ENCODE results near the gene EXOC3L4. TPM values are rescaled to one million over a fixed set of nuclear protein-coding genes. Genes with fewer than 3 reads are reported as not detected.

EXOC3L4 gene
- total and polyA plus RNA-seq, 2 donors from 2014 or later = 11.6 to 15.6 TPM

DNA sequence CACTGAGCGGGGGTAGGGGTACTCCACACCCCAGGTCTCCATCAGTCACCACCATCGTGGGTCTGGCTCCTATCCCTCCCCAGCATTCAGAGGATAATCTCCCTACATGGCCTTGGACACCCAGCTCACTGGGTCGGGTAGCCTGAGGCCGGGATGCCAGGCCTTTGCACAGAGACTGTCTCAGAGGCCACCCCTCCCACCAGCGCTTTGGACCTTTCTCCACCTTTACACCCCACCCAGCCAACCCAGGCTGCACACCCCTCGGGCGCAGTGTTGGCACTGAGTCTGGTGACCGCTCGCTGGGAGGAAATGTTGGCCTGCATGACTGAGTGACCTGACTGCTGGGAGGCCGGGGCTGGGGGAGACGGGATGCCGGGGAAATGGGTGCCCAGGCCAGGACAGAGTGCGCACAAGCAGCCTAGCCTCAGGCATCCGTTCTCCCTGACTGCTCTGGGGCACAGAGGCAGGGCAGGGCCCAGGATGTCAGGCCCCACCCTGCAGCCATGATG, 21.1 kb upstream of the EXOC3L4 start:
- peak overlapping the region; percentile 57 to 59 for H3K27ac ChIP-seq (ENCODE audit: low read depth in 2 of 2, low read length in 2 of 2)
- DNase-seq (peak in 3 of 5 donors; percentile 30 to 95 (median 46)), FAIRE-seq (no peak)
- peaks cover 0 to 21% (median 11%) of the 10 kb centered on the region in 3 donors for H3K4me1 ChIP-seq (ENCODE audit: control insufficient read depth in 2 of 3, insufficient read depth in 2 of 3, low read depth in 1 of 3, low read length in 3 of 3)
- no peaks in the 10 kb centered on the region for H3K27me3 ChIP-seq (ENCODE audit: control insufficient read depth, insufficient read depth, low read length)
- TF ChIP-seq CTCF (IDR thresholded peaks at IDR 0.05; ENCODE audit: borderline replicate concordance, extremely low read depth, insufficient read depth) = no peak
- no peak overlapping the region for H3K9ac ChIP-seq (ENCODE audit: low read length in 3 of 3)
- no peaks in the 10 kb centered on the region for H3K9me3 ChIP-seq (ENCODE audit: control insufficient read depth in 2 of 3, insufficient read depth in 1 of 3, low read length in 3 of 3)
- intact Hi-C loops (cut with DNase I) = no loop called here
- H3K36me3 ChIP-seq (ENCODE audit: control insufficient read depth in 2 of 3, insufficient read depth in 3 of 3, low read length in 3 of 3) = no peaks in the 10 kb centered on the region
- no peak overlapping the region for H3K4me3 ChIP-seq (ENCODE audit: low read length in 3 of 3)

DNA sequence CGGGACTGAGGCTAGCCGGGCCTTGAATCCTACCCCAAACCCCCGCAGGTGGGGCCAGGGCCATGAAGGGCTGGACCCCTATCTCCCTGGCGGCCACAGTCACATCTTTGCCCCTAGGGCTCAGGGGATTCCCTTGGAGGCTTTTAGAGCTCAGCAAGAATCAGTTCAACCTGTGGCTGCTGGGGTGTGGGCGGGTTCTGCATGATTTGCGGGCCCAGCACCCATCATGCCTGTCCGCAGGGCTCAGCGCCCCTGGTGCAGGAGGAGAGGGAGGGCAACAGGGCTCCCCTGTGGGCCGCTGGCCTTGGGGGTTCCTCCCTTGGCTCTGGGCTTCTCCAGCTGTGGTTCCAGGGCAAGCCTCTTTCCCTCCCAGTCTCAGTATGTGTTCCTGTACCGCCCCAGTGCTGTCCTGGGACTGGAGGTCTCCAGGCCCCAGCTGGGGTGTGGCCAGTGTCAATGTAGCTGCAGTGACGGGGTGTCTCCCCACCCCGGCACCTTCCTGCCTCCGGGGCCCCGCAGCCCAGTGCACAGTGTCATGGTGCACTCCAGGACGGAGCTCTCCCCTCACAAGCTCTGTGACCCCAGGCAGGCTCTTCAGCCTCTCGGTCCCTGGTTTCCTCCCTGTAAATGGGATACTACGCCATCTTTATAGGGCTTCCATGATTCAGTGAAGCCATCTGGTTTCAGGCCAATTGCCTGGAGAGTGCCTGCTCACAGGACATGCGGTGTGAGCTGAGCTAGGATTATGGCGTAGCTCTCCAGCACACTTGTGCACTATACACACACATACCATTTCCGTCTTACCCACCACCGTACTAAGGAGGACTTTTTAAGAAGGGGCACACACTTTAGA, 20.4 kb upstream of the EXOC3L4 start:
- H3K9me3 ChIP-seq (ENCODE audit: control insufficient read depth in 2 of 3, insufficient read depth in 1 of 3, low read length in 3 of 3) = no peaks in the 10 kb centered on the region
- H3K27ac ChIP-seq (ENCODE audit: low read depth in 2 of 2, low read length in 2 of 2) = peak overlapping the region; percentile 59 to 67
- peak in 2 of 5 donors; percentile 49 to 84 for DNase-seq
- no peak for TF ChIP-seq CTCF (IDR thresholded peaks at IDR 0.05; ENCODE audit: borderline replicate concordance, extremely low read depth, insufficient read depth)
- peaks cover 0 to 19% (median 11%) of the 10 kb centered on the region in 3 donors for H3K4me1 ChIP-seq (ENCODE audit: control insufficient read depth in 2 of 3, insufficient read depth in 2 of 3, low read depth in 1 of 3, low read length in 3 of 3)
- intact Hi-C loops (cut with DNase I) = no loop called here
- H3K36me3 ChIP-seq (ENCODE audit: control insufficient read depth in 2 of 3, insufficient read depth in 3 of 3, low read length in 3 of 3) = no peaks in the 10 kb centered on the region
- no peak overlapping the region for H3K4me3 ChIP-seq (ENCODE audit: low read length in 3 of 3)
- H3K9ac ChIP-seq (ENCODE audit: low read length in 3 of 3) = no peak overlapping the region
- no peak for FAIRE-seq
- H3K27me3 ChIP-seq (ENCODE audit: control insufficient read depth, insufficient read depth, low read length) = no peaks in the 10 kb centered on the region

DNA sequence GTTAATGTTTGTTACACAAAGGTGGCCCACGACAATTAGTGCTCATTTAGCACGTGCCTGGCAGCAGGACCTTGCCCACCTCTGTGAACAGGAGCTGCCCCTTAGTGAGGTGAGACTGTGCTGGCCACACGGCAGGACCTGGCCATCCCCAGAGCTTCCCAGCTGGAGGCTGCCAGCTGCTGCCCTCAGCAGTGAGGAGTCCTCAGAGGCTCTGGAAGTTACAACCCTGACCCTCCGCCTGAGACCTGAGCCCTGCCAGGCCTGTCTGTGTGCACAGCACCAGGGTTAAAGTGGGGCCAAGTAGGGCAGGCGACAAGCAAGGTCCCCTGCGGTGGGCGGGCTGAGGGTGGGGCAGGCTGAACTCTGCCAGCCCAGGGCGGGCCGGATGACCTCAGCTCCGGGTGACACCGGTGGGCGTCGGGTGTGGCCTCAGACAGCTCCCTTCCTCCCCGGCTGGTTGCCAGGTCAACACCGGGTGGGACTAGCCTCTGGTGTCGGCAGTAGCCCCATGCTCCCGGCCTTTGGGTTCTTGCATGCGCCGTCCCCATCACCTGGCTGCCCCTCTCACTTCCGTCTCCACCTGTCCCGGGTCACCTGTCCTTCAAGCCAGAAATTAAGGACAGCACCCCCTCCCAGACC, 19.7 kb upstream of the EXOC3L4 start:
- peak in 3 of 5 donors; percentile 42 to 96 (median 81) for DNase-seq
- peak overlapping the region in 1 of 3 donors; percentile 61 for H3K9ac ChIP-seq (ENCODE audit: low read length in 3 of 3)
- H3K4me1 ChIP-seq (ENCODE audit: control insufficient read depth in 2 of 3, insufficient read depth in 2 of 3, low read depth in 1 of 3, low read length in 3 of 3) = peaks cover 0 to 19% (median 11%) of the 10 kb centered on the region in 3 donors
- no peaks in the 10 kb centered on the region for H3K9me3 ChIP-seq (ENCODE audit: control insufficient read depth in 2 of 3, insufficient read depth in 1 of 3, low read length in 3 of 3)
- no peaks in the 10 kb centered on the region for H3K27me3 ChIP-seq (ENCODE audit: control insufficient read depth, insufficient read depth, low read length)
- no peaks in the 10 kb centered on the region for H3K36me3 ChIP-seq (ENCODE audit: control insufficient read depth in 2 of 3, insufficient read depth in 3 of 3, low read length in 3 of 3)
- H3K4me3 ChIP-seq (ENCODE audit: low read length in 3 of 3) = peak overlapping the region in 1 of 3 donors; percentile 25
- TF ChIP-seq CTCF (IDR thresholded peaks at IDR 0.05; ENCODE audit: borderline replicate concordance, extremely low read depth, insufficient read depth) = no peak
- intact Hi-C loops (cut with DNase I) = loop anchor here (5.0 kb wide), 1 partner anchor 217 kb away; no protein-coding TSS in a partner anchor
- peak overlapping the region; percentile 35 to 67 for H3K27ac ChIP-seq (ENCODE audit: low read depth in 2 of 2, low read length in 2 of 2)
- FAIRE-seq = no peak
